Stimulated activated CD4-positive, alpha-beta T cell treated with anti-CD3 and anti-CD28 coated beads, TNF-alpha, amount 100 ng/mL, for 48 hours (primary cell): Measurements from ENCODE around the gene LAIR2.

Source experiments
- DNase-seq, 3 donors: peaks; one replicate each; pipeline ENCODE4 v3.0.0-alpha.2; 2020; ENCODE audit warnings: low read depth in 3 of 3

The LAIR2 gene

GRCh38 chr19:54502518-54503048, at the start of gene LAIR2:
Gene LAIR2 (plus strand): TSS chr19:54502831. CDS start chr19:54502919, 88 bp downstream.
- no peak for DNase-seq

GRCh38 chr19:54453921-54454780, 48.5 kb upstream of the LAIR2 start:
- no peak for DNase-seq

GRCh38 chr19:54454781-54455675, 47.6 kb upstream of the LAIR2 start:
- no peak for DNase-seq

GRCh38 chr19:54455786-54456422, 46.7 kb upstream of the LAIR2 start:
- no peak for DNase-seq

- no peak for DNase-seq
Observed at GRCh38 chr19:54456423-54457373, 45.9 kb upstream of the LAIR2 start.

GRCh38 chr19:54457773-54458647, 44.6 kb upstream of the LAIR2 start:
- no peak for DNase-seq

- no peak for DNase-seq
Observed at GRCh38 chr19:54458648-54459281, 43.9 kb upstream of the LAIR2 start.

- no peak for DNase-seq
Observed at GRCh38 chr19:54459282-54460229, 43.1 kb upstream of the LAIR2 start.

GRCh38 chr19:54460230-54461005, 42.2 kb upstream of the LAIR2 start:
- DNase-seq = no peak

- no peak for DNase-seq
Observed at GRCh38 chr19:54461210-54461609, 41.4 kb upstream of the LAIR2 start.

- DNase-seq = no peak
Observed at GRCh38 chr19:54461613-54462012, 41.0 kb upstream of the LAIR2 start.

- DNase-seq = no peak
Observed at GRCh38 chr19:54462047-54462654, 40.5 kb upstream of the LAIR2 start.

- peak; percentile 42 to 52 (median 49) for DNase-seq
Observed at GRCh38 chr19:54462655-54463530, 39.7 kb upstream of the LAIR2 start.

- peak; percentile 97 to 99 (median 97) for DNase-seq
Observed at GRCh38 chr19:54463531-54464043, 39.0 kb upstream of the LAIR2 start, which contains the start of gene LENG9. Gene LENG9 (minus strand): TSS chr19:54463778. CDS start chr19:54463526, 252 bp downstream.

GRCh38 chr19:54464044-54464629, 38.5 kb upstream of the LAIR2 start:
- peak; percentile 72 to 94 (median 90) for DNase-seq
